PC-9 (cell line): ENCODE results near the gene SRBD1. TPM values are rescaled to one million over a fixed set of nuclear protein-coding genes. Genes with fewer than 3 reads are reported as not detected.

Source experiments
- BruUV-seq: library from RNA; stranded (reverse); fragments of 400-500 nt; replicated peaks from 2 replicates; lab custom pipeline; 2021; lab: Mats Ljungman, UMichigan
- CTCF ChIA-PET: fragments of 300-600 bp; sonication (Branson Sonifier 250); formaldehyde crosslinking; loops from one replicate; lab custom pipeline; 2022; ENCODE audit warnings: antibody characterized with exemption; lab: Charles Lee
- POLR2A ChIA-PET: fragments of 300-600 bp; sonication (Branson Sonifier 250); formaldehyde crosslinking; loops from one replicate; lab custom pipeline; 2022; ENCODE audit warnings: antibody characterized with exemption; ENCODE audit not compliant: unreplicated experiment; lab: Charles Lee
- DNase-seq, 2 experiments: peaks; one replicate each; pipeline versions ENCODE4 v3.0.0 to v3.0.0-alpha.2; 2015 to 2022; ENCODE audit warnings: mixed read lengths in 1 of 2
- H2AFZ ChIP-seq: fragments of 200-600 bp; sonication (generic); 2 replicates; pipeline ENCODE4 v1.8.1; 2017; ENCODE audit warnings: antibody characterized with exemption
- H3F3A ChIP-seq: fragments of 200-600 bp; sonication (generic); 2 replicates; pipeline ENCODE4 v1.8.1; 2017; ENCODE audit warnings: antibody characterized with exemption, mild to moderate bottlenecking, low read depth; ENCODE audit not compliant: insufficient read depth
- H3K27ac ChIP-seq: fragments of 200-600 bp; sonication (generic); 2 replicates; pipeline ENCODE4 v1.6.1; 2016; ENCODE audit warnings: mixed run types
- H3K27me3 ChIP-seq: fragments of 200-600 bp; sonication (generic); 2 replicates; pipeline ENCODE4 v1.6.1; 2016; ENCODE audit warnings: low read depth, mixed run types; ENCODE audit not compliant: insufficient read depth
- H3K36me3 ChIP-seq: fragments of 200-600 bp; sonication (generic); 2 replicates; pipeline ENCODE4 v1.6.1; 2016; ENCODE audit warnings: low read depth, mixed run types
- H3K4me1 ChIP-seq: fragments of 200-600 bp; sonication (generic); replicated peaks from 2 replicates; pipeline ENCODE4 v1.6.1; 2016; ENCODE audit warnings: mixed run types; ENCODE audit not compliant: insufficient read depth
- H3K4me2 ChIP-seq: fragments of 200-600 bp; sonication (generic); 2 replicates; pipeline ENCODE4 v1.6.1; 2017; ENCODE audit warnings: mixed run types
- H3K4me3 ChIP-seq: fragments of 200-600 bp; sonication (generic); 2 replicates; pipeline ENCODE4 v1.6.1; 2016; ENCODE audit warnings: mixed run types
- H3K79me2 ChIP-seq: fragments of 200-600 bp; sonication (generic); 2 replicates; pipeline ENCODE4 v1.6.1; 2017; ENCODE audit warnings: low read depth, mixed run types
- H3K9me2 ChIP-seq: fragments of 200-600 bp; sonication (generic); 2 replicates; pipeline ENCODE4 v1.8.1; 2017; ENCODE audit warnings: mild to moderate bottlenecking; ENCODE audit not compliant: insufficient read depth
- H3K9me3 ChIP-seq: fragments of 200-600 bp; sonication (generic); 2 replicates; pipeline ENCODE4 v1.8.1; 2016; ENCODE audit warnings: low read depth; ENCODE audit not compliant: insufficient read depth
- H4K20me1 ChIP-seq: fragments of 200-600 bp; sonication (generic); 2 replicates; pipeline ENCODE4 v1.8.1; 2017; ENCODE audit not compliant: insufficient read depth
- EZH2 ChIP-seq: fragments of 200-600 bp; sonication (generic); IDR thresholded peaks from 2 replicates; pipeline ENCODE4 v1.8.0; 2017; ENCODE audit warnings: antibody characterized with exemption, low read depth
- intact Hi-C: fragments of 100-400 bp; cut with micrococcal nuclease; formaldehyde crosslinking; loops from one replicate; pipeline ENCODE4 v1.10.0; 2022; ENCODE audit not compliant: unreplicated experiment
- total RNA-seq: library from RNA; stranded (reverse); gene quantifications from 2 replicates; pipeline ENCODE4 v1.2.3, GENCODE V29; 2021
- TF ChIP-seq, protein P1 (sequence below): fragments of 200-600 bp; sonication (generic); conservative IDR thresholded peaks from 2 replicates; pipeline ENCODE4 v1.6.1; 2017; ENCODE audit warnings: mixed run types, antibody characterized with exemption, mild to moderate bottlenecking, moderate library complexity

SRBD1 gene
- total RNA-seq, 1 experiment from 2014 or later, result 17.8 TPM

DNA sequence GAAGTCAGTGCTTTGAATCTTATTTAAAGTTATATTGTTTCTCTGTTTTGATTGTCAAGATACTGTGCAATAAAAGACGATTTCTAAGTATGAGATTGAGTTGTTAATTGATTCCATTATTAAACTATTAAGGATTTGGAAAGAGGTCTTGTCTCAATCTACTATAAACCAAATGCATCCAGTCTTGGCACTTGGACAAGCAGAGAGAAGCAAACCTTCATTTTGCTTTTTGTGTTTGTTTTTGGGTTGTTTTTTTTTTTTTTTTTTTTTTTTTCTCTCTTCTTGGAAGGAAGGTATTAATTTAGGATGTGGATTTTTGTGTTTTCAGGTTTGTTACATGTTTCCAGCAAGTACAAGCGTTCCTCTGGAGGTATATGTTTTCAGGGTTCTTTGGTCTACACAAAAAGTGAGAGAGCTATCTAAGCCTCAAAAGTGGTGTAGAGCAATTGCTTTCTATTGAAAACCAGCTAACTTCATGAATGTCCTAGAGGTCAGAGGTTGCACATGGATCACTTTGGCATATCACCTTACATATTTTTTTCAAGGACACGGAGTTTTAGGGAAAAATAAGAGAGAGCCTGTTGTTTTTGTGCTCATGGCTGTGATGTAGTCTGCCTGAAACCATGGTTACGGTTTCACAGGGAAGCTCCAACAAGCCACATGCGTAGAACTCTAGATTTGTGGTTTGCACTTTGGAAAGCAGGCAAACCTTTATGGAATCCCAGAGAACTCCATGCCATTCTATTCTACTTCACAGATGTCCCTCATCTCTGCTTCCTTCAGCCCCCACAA is 42.3 kb upstream of the SRBD1 start:
- H3K4me3 ChIP-seq, result peak overlapping the region; percentile 94
- no peaks in the 10 kb centered on the region for H3K36me3 ChIP-seq
- no peak for DNase-seq
- TF ChIP-seq, protein P1, sequence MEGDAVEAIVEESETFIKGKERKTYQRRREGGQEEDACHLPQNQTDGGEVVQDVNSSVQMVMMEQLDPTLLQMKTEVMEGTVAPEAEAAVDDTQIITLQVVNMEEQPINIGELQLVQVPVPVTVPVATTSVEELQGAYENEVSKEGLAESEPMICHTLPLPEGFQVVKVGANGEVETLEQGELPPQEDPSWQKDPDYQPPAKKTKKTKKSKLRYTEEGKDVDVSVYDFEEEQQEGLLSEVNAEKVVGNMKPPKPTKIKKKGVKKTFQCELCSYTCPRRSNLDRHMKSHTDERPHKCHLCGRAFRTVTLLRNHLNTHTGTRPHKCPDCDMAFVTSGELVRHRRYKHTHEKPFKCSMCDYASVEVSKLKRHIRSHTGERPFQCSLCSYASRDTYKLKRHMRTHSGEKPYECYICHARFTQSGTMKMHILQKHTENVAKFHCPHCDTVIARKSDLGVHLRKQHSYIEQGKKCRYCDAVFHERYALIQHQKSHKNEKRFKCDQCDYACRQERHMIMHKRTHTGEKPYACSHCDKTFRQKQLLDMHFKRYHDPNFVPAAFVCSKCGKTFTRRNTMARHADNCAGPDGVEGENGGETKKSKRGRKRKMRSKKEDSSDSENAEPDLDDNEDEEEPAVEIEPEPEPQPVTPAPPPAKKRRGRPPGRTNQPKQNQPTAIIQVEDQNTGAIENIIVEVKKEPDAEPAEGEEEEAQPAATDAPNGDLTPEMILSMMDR, result no peak
- no peaks in the 10 kb centered on the region for H3K9me2 ChIP-seq
- no peak overlapping the region for H3K27ac ChIP-seq
- peaks cover 20% of the 10 kb centered on the region for H3K4me1 ChIP-seq
- no TSS peak for BruUV-seq
- H3K9me3 ChIP-seq, result no peaks in the 10 kb centered on the region
- H3K27me3 ChIP-seq, result no peaks in the 10 kb centered on the region
- peaks cover 12% of the 10 kb centered on the region; the same call in 1 of the 2 replicates for H4K20me1 ChIP-seq
- H3F3A ChIP-seq, result peaks cover 23% of the 10 kb centered on the region
- ChIA-PET CTCF (no interaction called here), POLR2A (no interaction called here)
- 0 out of 2 replicates have a peak overlapping the region, but pooled peaks have one; percentile 89 for H2AFZ ChIP-seq
- H3K79me2 ChIP-seq, result peaks cover 64% of the 10 kb centered on the region
- intact Hi-C loops, result loop anchor here (5.0 kb wide), 2 partner anchors 209 to 269 kb away; no protein-coding TSS in a partner anchor
- peak overlapping the region; percentile 86 for H3K4me2 ChIP-seq

DNA sequence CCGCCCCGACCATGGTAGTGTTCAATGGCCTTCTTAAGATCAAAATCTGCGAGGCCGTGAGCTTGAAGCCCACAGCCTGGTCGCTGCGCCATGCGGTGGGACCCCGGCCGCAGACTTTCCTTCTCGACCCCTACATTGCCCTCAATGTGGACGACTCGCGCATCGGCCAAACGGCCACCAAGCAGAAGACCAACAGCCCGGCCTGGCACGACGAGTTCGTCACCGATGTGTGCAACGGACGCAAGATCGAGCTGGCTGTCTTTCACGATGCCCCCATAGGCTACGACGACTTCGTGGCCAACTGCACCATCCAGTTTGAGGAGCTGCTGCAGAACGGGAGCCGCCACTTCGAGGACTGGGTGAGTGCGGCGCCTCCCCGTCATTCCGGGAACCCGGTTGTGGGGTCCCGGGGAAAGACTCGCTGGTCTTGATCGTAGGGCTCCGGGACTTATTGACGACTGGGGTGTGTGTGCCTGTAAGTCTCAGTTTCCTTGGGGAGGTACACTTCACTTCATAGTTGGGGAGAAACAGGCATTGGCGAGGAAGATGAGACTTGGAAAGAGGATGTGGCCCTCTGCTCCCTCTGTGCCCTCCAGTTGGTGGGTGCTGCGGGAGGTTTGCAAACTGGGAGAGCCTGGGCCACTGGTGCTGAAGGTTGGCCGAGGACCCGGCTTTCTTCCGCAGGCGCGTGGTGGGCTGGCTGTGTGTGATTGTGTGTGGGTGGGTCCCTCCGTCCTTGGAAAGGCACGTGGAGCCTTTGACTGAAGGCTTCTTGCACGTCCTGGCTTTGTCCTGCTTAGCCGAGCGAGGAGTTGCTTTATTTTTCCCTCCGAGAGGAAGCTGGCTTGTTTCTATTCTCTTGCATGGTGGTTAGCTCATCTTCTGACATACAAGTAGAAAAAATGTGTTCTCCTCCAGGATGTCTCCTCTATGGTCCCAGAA is 41.3 kb upstream of the SRBD1 start:
- H3K4me1 ChIP-seq, result peaks cover 20% of the 10 kb centered on the region
- H3K79me2 ChIP-seq, result peaks cover 56% of the 10 kb centered on the region
- TF ChIP-seq EZH2, result no peak
- TF ChIP-seq, protein P1, result 0 out of 2 replicates have a peak, but pooled peaks have one; percentile 8
- H3K9me2 ChIP-seq, result no peaks in the 10 kb centered on the region
- H3K27ac ChIP-seq, result no peak overlapping the region; the same call in 1 of the 2 replicates
- no peaks in the 10 kb centered on the region for H3K27me3 ChIP-seq
- H4K20me1 ChIP-seq, result peaks cover 12% of the 10 kb centered on the region; the same call in 1 of the 2 replicates
- peak overlapping the region; percentile 89 for H2AFZ ChIP-seq
- H3K4me2 ChIP-seq, result peak overlapping the region; percentile 86
- intact Hi-C loops, result loop anchor here (5.0 kb wide), 2 partner anchors 210 to 270 kb away; no protein-coding TSS in a partner anchor
- TSS peak; percentile 31 for BruUV-seq
- CTCF ChIA-PET, result interaction anchor here (0.5 to 0.7 kb wide), 2 partner anchors 57 to 109 kb away, joined by 7 read pairs; no protein-coding TSS in a partner anchor
- peak overlapping the region; percentile 94 for H3K4me3 ChIP-seq
- DNase-seq, result peak; percentile 35 to 50
- peaks cover 23% of the 10 kb centered on the region for H3F3A ChIP-seq
- POLR2A ChIA-PET, result no interaction called here
- H3K9me3 ChIP-seq, result no peaks in the 10 kb centered on the region
- H3K36me3 ChIP-seq, result no peaks in the 10 kb centered on the region
